ENCODE data around the gene HOMEZ. TPM values are rescaled to one million over a fixed set of nuclear protein-coding genes. Genes with fewer than 3 reads are reported as not detected.

Gene HOMEZ
- total and polyA plus RNA-seq, 5 donors, result 8.4 to 12.7 (median 9.8) TPM

GRCh38 chr14:23307146-23307530, 21.2 kb upstream of the HOMEZ start:
- H3K27me3 ChIP-seq (ENCODE audit: control insufficient read depth, insufficient read depth), result no peaks in the 10 kb centered on the region
- peak overlapping the region; percentile 86 for H3K27ac ChIP-seq (ENCODE audit: low read length)
- DNase-seq, result no peak
- intact Hi-C loops (cut with DNase I), result no loop called here
- no peak for ATAC-seq
- no peaks in the 10 kb centered on the region for H3K9me3 ChIP-seq (ENCODE audit: control insufficient read depth, low read length)
- peaks cover 6% of the 10 kb centered on the region for H3K4me1 ChIP-seq (ENCODE audit: control insufficient read depth, insufficient read depth, low read length)
- 7% methylated on average over 5 of the region's 5 CpGs for WGBS
- H3K4me3 ChIP-seq (ENCODE audit: low read length), result peak overlapping the region; percentile 79

GRCh38 chr14:23306412-23307145, 20.6 kb upstream of the HOMEZ start, which contains the start of gene BCL2L2:
TSS of gene BCL2L2 (plus strand) at chr14:23306833. CDS start at chr14:23307768, 935 bp downstream.
- Histone ChIP-seq H3K27ac (ENCODE audit: low read length) (peak within 1 kb of the TSS; percentile 95), H3K4me1 (ENCODE audit: control insufficient read depth, insufficient read depth, low read length) (peaks cover 6% of the 10 kb centered on the region), H3K27me3 (ENCODE audit: control insufficient read depth, insufficient read depth) (no peaks in the 10 kb centered on the region), H3K9me3 (ENCODE audit: control insufficient read depth, low read length) (no peaks in the 10 kb centered on the region), H3K4me3 (ENCODE audit: low read length) (peak within 1 kb of the TSS; percentile 79)
- intact Hi-C loops (cut with DNase I), result no loop called here
- under 1% methylated on average over 24 of the region's 24 CpGs for WGBS
- DNase-seq (peak; percentile 94 to 98 (median 97)), ATAC-seq (peak; percentile 79)

GRCh38 chr14:23302290-23303225, 16.6 kb upstream of the HOMEZ start, which contains the start of gene PPP1R3E:
TSS of gene PPP1R3E (minus strand) at chr14:23302859. CDS start at chr14:23302576, 283 bp downstream.
- H3K4me1 ChIP-seq (ENCODE audit: control insufficient read depth, insufficient read depth, low read length), result peaks cover 8% of the 10 kb centered on the region
- DNase-seq (peak; percentile 74 to 91 (median 88)), ATAC-seq (peak; percentile 48 to 61)
- H3K9me3 ChIP-seq (ENCODE audit: control insufficient read depth, low read length), result no peaks in the 10 kb centered on the region
- H3K4me3 ChIP-seq (ENCODE audit: low read length), result peak within 1 kb of the TSS; percentile 59
- peak within 1 kb of the TSS; percentile 91 for H3K27ac ChIP-seq (ENCODE audit: low read length)
- H3K27me3 ChIP-seq (ENCODE audit: control insufficient read depth, insufficient read depth), result no peaks in the 10 kb centered on the region
- intact Hi-C loops (cut with DNase I), result no loop called here
- 3% methylated on average over 81 of the region's 81 CpGs for WGBS

GRCh38 chr14:23301969-23302289, 16.0 kb upstream of the HOMEZ start:
- DNase-seq (no peak), ATAC-seq (no peak)
- H3K4me1 ChIP-seq (ENCODE audit: control insufficient read depth, insufficient read depth, low read length), result peaks cover 8% of the 10 kb centered on the region
- peak overlapping the region; percentile 91 for H3K27ac ChIP-seq (ENCODE audit: low read length)
- H3K4me3 ChIP-seq (ENCODE audit: low read length), result peak overlapping the region; percentile 59
- H3K27me3 ChIP-seq (ENCODE audit: control insufficient read depth, insufficient read depth), result no peaks in the 10 kb centered on the region
- no peaks in the 10 kb centered on the region for H3K9me3 ChIP-seq (ENCODE audit: control insufficient read depth, low read length)
- intact Hi-C loops (cut with DNase I), result no loop called here
- under 1% methylated on average over 25 of the region's 25 CpGs for WGBS

- Histone ChIP-seq H3K4me3 (ENCODE audit: low read length) (peak overlapping the region; percentile 65), H3K27me3 (ENCODE audit: control insufficient read depth, insufficient read depth) (no peaks in the 10 kb centered on the region), H3K9me3 (ENCODE audit: control insufficient read depth, low read length) (no peaks in the 10 kb centered on the region), H3K27ac (ENCODE audit: low read length) (peak overlapping the region; percentile 94), H3K4me1 (ENCODE audit: control insufficient read depth, insufficient read depth, low read length) (peaks cover 8% of the 10 kb centered on the region)
- peak; percentile 99 to 100 (median 99) for DNase-seq
- WGBS, result under 1% methylated on average over 87 of the region's 87 CpGs
- intact Hi-C loops (cut with DNase I), result no loop called here
- peak; percentile 90 to 92 for ATAC-seq
Measured at GRCh38 chr14:23301288-23301968, 15.5 kb upstream of the HOMEZ start.

GRCh38 chr14:23300687-23301223, 14.8 kb upstream of the HOMEZ start:
- peak overlapping the region; percentile 65 for H3K4me3 ChIP-seq (ENCODE audit: low read length)
- no peaks in the 10 kb centered on the region for H3K9me3 ChIP-seq (ENCODE audit: control insufficient read depth, low read length)
- peak; percentile 13 to 18 for ATAC-seq
- DNase-seq, result peak; percentile 64 to 89 (median 82)
- H3K4me1 ChIP-seq (ENCODE audit: control insufficient read depth, insufficient read depth, low read length), result peaks cover 7% of the 10 kb centered on the region
- H3K27ac ChIP-seq (ENCODE audit: low read length), result peak overlapping the region; percentile 94
- H3K27me3 ChIP-seq (ENCODE audit: control insufficient read depth, insufficient read depth), result no peaks in the 10 kb centered on the region
- WGBS, result under 1% methylated on average over 13 of the region's 13 CpGs
- intact Hi-C loops (cut with DNase I), result no loop called here

GRCh38 chr14:23299986-23300686, 14.2 kb upstream of the HOMEZ start:
- Histone ChIP-seq H3K4me1 (ENCODE audit: control insufficient read depth, insufficient read depth, low read length) (peaks cover 6% of the 10 kb centered on the region), H3K27me3 (ENCODE audit: control insufficient read depth, insufficient read depth) (no peaks in the 10 kb centered on the region), H3K4me3 (ENCODE audit: low read length) (peak overlapping the region; percentile 65), H3K27ac (ENCODE audit: low read length) (peak overlapping the region; percentile 94), H3K9me3 (ENCODE audit: control insufficient read depth, low read length) (no peaks in the 10 kb centered on the region)
- no peak for ATAC-seq
- no peak for DNase-seq
- intact Hi-C loops (cut with DNase I), result loop anchor here in 1 of 4 donors (10.0 kb wide), 1 partner anchor 175 kb away; no protein-coding TSS in a partner anchor
- WGBS, result 52% methylated on average over 10 of the region's 10 CpGs

- ATAC-seq, result no peak
- H3K27ac ChIP-seq (ENCODE audit: low read length), result no peak overlapping the region
- no peak for DNase-seq
- H3K27me3 ChIP-seq (ENCODE audit: control insufficient read depth, insufficient read depth), result no peaks in the 10 kb centered on the region
- H3K4me1 ChIP-seq (ENCODE audit: control insufficient read depth, insufficient read depth, low read length), result peaks cover 6% of the 10 kb centered on the region
- no peak overlapping the region for H3K4me3 ChIP-seq (ENCODE audit: low read length)
- intact Hi-C loops (cut with DNase I), result loop anchor here in 1 of 4 donors (10.0 kb wide), 1 partner anchor 175 kb away; no protein-coding TSS in a partner anchor
- WGBS, result 85% methylated on average over 2 of the region's 2 CpGs
- no peaks in the 10 kb centered on the region for H3K9me3 ChIP-seq (ENCODE audit: control insufficient read depth, low read length)
Measured at GRCh38 chr14:23299211-23299957, 13.5 kb upstream of the HOMEZ start.

GRCh38 chr14:23297611-23298277, 11.8 kb upstream of the HOMEZ start:
- no peak overlapping the region for H3K4me3 ChIP-seq (ENCODE audit: low read length)
- ATAC-seq (no peak), DNase-seq (no peak)
- intact Hi-C loops (cut with DNase I), result loop anchor here in 1 of 4 donors (10.0 kb wide), 1 partner anchor 173 kb away; no protein-coding TSS in a partner anchor
- H3K27me3 ChIP-seq (ENCODE audit: control insufficient read depth, insufficient read depth), result no peaks in the 10 kb centered on the region
- 84% methylated on average over 7 of the region's 7 CpGs for WGBS
- no peaks in the 10 kb centered on the region for H3K9me3 ChIP-seq (ENCODE audit: control insufficient read depth, low read length)
- H3K27ac ChIP-seq (ENCODE audit: low read length), result no peak overlapping the region
- H3K4me1 ChIP-seq (ENCODE audit: control insufficient read depth, insufficient read depth, low read length), result peaks cover 3% of the 10 kb centered on the region

All from right cardiac atrium (tissue), 5 donors.